Glutamatergic neuron (in vitro differentiated cells): ENCODE measurements around the gene DGKG. TPM values are rescaled to one million over a fixed set of nuclear protein-coding genes. Genes with fewer than 3 reads are reported as not detected.

Experiments
- DNase-seq: peaks from one replicate; pipeline ENCODE4 v3.0.0; 2022
- H3K27ac Mint-ChIP-seq: one replicate; pipeline ENCODE4 v1.8.0; 2020; ENCODE audit warnings: mild to moderate bottlenecking, mixed read lengths, inconsistent platforms; ENCODE audit not compliant: unreplicated experiment
- H3K27me3 Mint-ChIP-seq: one replicate; pipeline ENCODE4 v1.8.0; 2020; ENCODE audit warnings: mild to moderate bottlenecking, moderate library complexity, mixed read lengths, inconsistent platforms; ENCODE audit not compliant: unreplicated experiment
- H3K36me3 Mint-ChIP-seq: one replicate; pipeline ENCODE4 v1.8.0; 2020; ENCODE audit warnings: mild to moderate bottlenecking, mixed read lengths, inconsistent platforms; ENCODE audit not compliant: unreplicated experiment
- H3K4me1 Mint-ChIP-seq: one replicate; pipeline ENCODE4 v1.8.0; 2020; ENCODE audit warnings: mild to moderate bottlenecking, low read depth, mixed read lengths, inconsistent platforms; ENCODE audit not compliant: unreplicated experiment
- H3K4me3 Mint-ChIP-seq: one replicate; pipeline ENCODE4 v1.8.0; 2020; ENCODE audit warnings: mild to moderate bottlenecking, mixed read lengths, inconsistent platforms; ENCODE audit not compliant: unreplicated experiment
- H3K9me3 Mint-ChIP-seq: one replicate; pipeline ENCODE4 v1.8.0; 2020; ENCODE audit warnings: mild to moderate bottlenecking, moderate library complexity, mixed read lengths, inconsistent platforms; ENCODE audit not compliant: unreplicated experiment
- CTCF ChIP-seq: fragments of 200-600 bp; sonication (generic); IDR thresholded peaks from one replicate; pipeline ENCODE4 v1.5.0; 2021; ENCODE audit not compliant: partially characterized antibody, unreplicated experiment
- total RNA-seq: library from RNA; stranded (reverse); fragmentation: NEBNext Ultra II Directional; extraction: Animal tissue kit (Norgen Biotek cat#: 25700); gene quantifications from one replicate; pipeline ENCODE4 v1.2.1, GENCODE V29; 2021; ENCODE audit not compliant: unreplicated experiment

The DGKG gene
- total RNA-seq, 1 donor from 2014 or later, result 24.1 TPM

GRCh38 chr3:186207515-186207914, 154.5 kb downstream of the DGKG start:
- no peaks in the 10 kb centered on the region for H3K9me3 Mint-ChIP-seq
- no peak for TF ChIP-seq CTCF
- no peak for DNase-seq
- no peak overlapping the region for H3K27ac Mint-ChIP-seq
- H3K27me3 Mint-ChIP-seq, result no peaks in the 10 kb centered on the region
- H3K4me1 Mint-ChIP-seq, result no peaks in the 10 kb centered on the region
- H3K4me3 Mint-ChIP-seq, result no peak overlapping the region
- no peaks in the 10 kb centered on the region for H3K36me3 Mint-ChIP-seq

GRCh38 chr3:186200726-186201125, 161.3 kb downstream of the DGKG start:
- no peak overlapping the region for H3K4me3 Mint-ChIP-seq
- no peaks in the 10 kb centered on the region for H3K27me3 Mint-ChIP-seq
- H3K9me3 Mint-ChIP-seq, result peaks cover under 1% of the 10 kb centered on the region
- no peak for TF ChIP-seq CTCF
- no peaks in the 10 kb centered on the region for H3K4me1 Mint-ChIP-seq
- no peak for DNase-seq
- peaks cover 6% of the 10 kb centered on the region for H3K36me3 Mint-ChIP-seq
- H3K27ac Mint-ChIP-seq, result no peak overlapping the region

- Mint-ChIP-seq H3K4me1 (peaks cover 2% of the 10 kb centered on the region), H3K36me3 (peaks cover 6% of the 10 kb centered on the region), H3K27me3 (no peaks in the 10 kb centered on the region), H3K27ac (no peak overlapping the region), H3K4me3 (no peak overlapping the region), H3K9me3 (peaks cover 2% of the 10 kb centered on the region)
- DNase-seq, result no peak
- no peak for TF ChIP-seq CTCF
Observed at GRCh38 chr3:186198442-186198841, 163.6 kb downstream of the DGKG start.

GRCh38 chr3:186194451-186194811, 167.6 kb downstream of the DGKG start:
- peaks cover 2% of the 10 kb centered on the region for H3K4me1 Mint-ChIP-seq
- H3K36me3 Mint-ChIP-seq, result no peaks in the 10 kb centered on the region
- H3K27me3 Mint-ChIP-seq, result peaks cover 2% of the 10 kb centered on the region
- H3K27ac Mint-ChIP-seq, result no peak overlapping the region
- TF ChIP-seq CTCF, result no peak
- H3K4me3 Mint-ChIP-seq, result peak overlapping the region; percentile 81
- H3K9me3 Mint-ChIP-seq, result peaks cover 4% of the 10 kb centered on the region
- DNase-seq, result no peak

GRCh38 chr3:186193534-186194450, 168.2 kb downstream of the DGKG start:
- no peak for TF ChIP-seq CTCF
- peaks cover 4% of the 10 kb centered on the region for H3K9me3 Mint-ChIP-seq
- H3K4me3 Mint-ChIP-seq, result peak overlapping the region; percentile 81
- no peaks in the 10 kb centered on the region for H3K36me3 Mint-ChIP-seq
- peak; percentile 57 for DNase-seq
- H3K27ac Mint-ChIP-seq, result no peak overlapping the region
- peaks cover 2% of the 10 kb centered on the region for H3K27me3 Mint-ChIP-seq
- peaks cover 2% of the 10 kb centered on the region for H3K4me1 Mint-ChIP-seq
